ENCODE data around the gene LSM4. TPM values are rescaled to one million over a fixed set of nuclear protein-coding genes. Genes with fewer than 3 reads are reported as not detected.

The LSM4 gene
- total and polyA plus RNA-seq, 2 of the 4 experiments (the other 2 are of a cell fraction), result 44.8 to 118 TPM

DNA sequence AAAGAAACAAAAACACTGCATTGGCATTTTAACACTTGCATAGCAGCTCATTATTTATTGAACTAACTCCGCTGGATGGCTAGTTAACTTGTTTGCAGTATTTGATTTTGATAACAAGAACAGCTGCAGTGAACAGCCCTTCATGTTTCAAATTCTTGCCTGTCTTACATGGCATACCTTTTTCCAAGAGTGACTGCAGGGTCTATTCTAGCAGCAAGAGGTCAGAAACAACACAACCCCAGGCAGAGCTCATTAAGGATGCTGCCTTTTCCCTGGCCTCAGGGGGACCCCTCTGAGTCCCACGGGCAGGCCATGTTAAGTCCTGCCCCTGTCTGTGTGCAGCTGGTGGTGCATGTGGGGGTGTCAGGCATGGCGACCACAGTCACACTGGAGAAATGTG is 34.2 kb upstream of the LSM4 start:
- POLR2A ChIA-PET (ENCODE audit: unreplicated experiment), result no interaction called here
- no peaks in the 10 kb centered on the region for H3K27me3 ChIP-seq (ENCODE audit: control insufficient read depth, insufficient read depth, low read length)
- dilution Hi-C loops (cut with HindIII; ENCODE audit: low sequenced_read_pairs, unreplicated experiment) (no loop called here), in situ Hi-C loops (cut with MboI; ENCODE audit: low sequenced_read_pairs) (no loop called here), intact Hi-C loops (cut with micrococcal nuclease) (no loop called here)
- no peak overlapping the region for H3K4me3 ChIP-seq (ENCODE audit: insufficient read depth, low read depth, low read length)
- no peaks in the 10 kb centered on the region for H4K20me1 ChIP-seq (ENCODE audit: insufficient read depth, low read length)
- H3K9me3 ChIP-seq (ENCODE audit: control insufficient read depth, insufficient read depth, low read length), result peaks cover 9% of the 10 kb centered on the region
- no peak overlapping the region for H3K4ac ChIP-seq (ENCODE audit: low read depth, low read length)
- no peak overlapping the region for H3K23ac ChIP-seq (ENCODE audit: low read depth, low read length)
- peak overlapping the region; percentile 73 for H2AK9ac ChIP-seq (replicated peaks; ENCODE audit: low read depth, low read length, poor library complexity)
- DNase-seq (no peak), ATAC-seq (ENCODE audit: low read depth) (no peak)
- H3K4me1 ChIP-seq (ENCODE audit: control insufficient read depth, insufficient read depth, low read length), result no peaks in the 10 kb centered on the region
- no peak overlapping the region for H3K14ac ChIP-seq (replicated peaks; ENCODE audit: low read depth, low read length)
- H3K18ac ChIP-seq (ENCODE audit: low read depth, low read length), result no peak overlapping the region
- H2BK120ac ChIP-seq (ENCODE audit: low read depth, low read length), result no peak overlapping the region
- no peak overlapping the region for H3K27ac ChIP-seq (ENCODE audit: insufficient read depth, low read length)
- H4K8ac ChIP-seq (ENCODE audit: low read depth in 2 of 2, low read length in 2 of 2), result no peak overlapping the region
- no peak overlapping the region for H2BK5ac ChIP-seq (ENCODE audit: low read depth, low read length, poor library complexity, severe bottlenecking)
- H2AK5ac ChIP-seq (ENCODE audit: low read depth, low read length), result no peak overlapping the region
- H3K9ac ChIP-seq (ENCODE audit: low read depth, low read length), result no peak overlapping the region
- no TSS peak for BruUV-seq (replicated peaks)
- no peak overlapping the region for H2BK20ac ChIP-seq (ENCODE audit: low read depth, low read length)
- H3K56ac ChIP-seq (ENCODE audit: extremely low read depth, insufficient read depth, low read length), result no peak overlapping the region
- TF ChIP-seq FOS (IDR thresholded peaks at IDR 0.05; ENCODE audit: low read depth, low read length) (no peak), MAZ (IDR thresholded peaks at IDR 0.05; ENCODE audit: borderline replicate concordance, low read depth, low read length) (no peak), RFX5 (IDR thresholded peaks at IDR 0.05; ENCODE audit: low read depth, low read length) (no peak), NFE2L2 (IDR thresholded peaks at IDR 0.05; ENCODE audit: low read depth, low read length) (no peak), CHD1 (IDR thresholded peaks at IDR 0.05; ENCODE audit: low read depth, low read length) (no peak), CEBPB (IDR thresholded peaks at IDR 0.05; ENCODE audit: low read depth, low read length) (no peak), SMC3 (IDR thresholded peaks at IDR 0.05; ENCODE audit: low read depth, low read length) (no peak), MAFK (IDR thresholded peaks at IDR 0.05; ENCODE audit: low read depth, low read length) (no peak), RAD21 (IDR thresholded peaks at IDR 0.05; ENCODE audit: low read length) (no peak), BHLHE40 (IDR thresholded peaks at IDR 0.05; ENCODE audit: low read depth, low read length) (no peak), MXI1 (IDR thresholded peaks at IDR 0.05; ENCODE audit: borderline replicate concordance, low read depth, low read length) (no peak), RCOR1 (IDR thresholded peaks at IDR 0.05; ENCODE audit: insufficient replicate concordance, low read length) (no peak), POLR2A (IDR thresholded peaks at IDR 0.05; ENCODE audit: low read depth, low read length) (no peak)
- TF ChIP-seq, protein P1, sequence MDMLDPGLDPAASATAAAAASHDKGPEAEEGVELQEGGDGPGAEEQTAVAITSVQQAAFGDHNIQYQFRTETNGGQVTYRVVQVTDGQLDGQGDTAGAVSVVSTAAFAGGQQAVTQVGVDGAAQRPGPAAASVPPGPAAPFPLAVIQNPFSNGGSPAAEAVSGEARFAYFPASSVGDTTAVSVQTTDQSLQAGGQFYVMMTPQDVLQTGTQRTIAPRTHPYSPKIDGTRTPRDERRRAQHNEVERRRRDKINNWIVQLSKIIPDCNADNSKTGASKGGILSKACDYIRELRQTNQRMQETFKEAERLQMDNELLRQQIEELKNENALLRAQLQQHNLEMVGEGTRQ (IDR thresholded peaks at IDR 0.05; ENCODE audit: low read depth, low read length), result no peak
- TF ChIP-seq, protein P2, sequence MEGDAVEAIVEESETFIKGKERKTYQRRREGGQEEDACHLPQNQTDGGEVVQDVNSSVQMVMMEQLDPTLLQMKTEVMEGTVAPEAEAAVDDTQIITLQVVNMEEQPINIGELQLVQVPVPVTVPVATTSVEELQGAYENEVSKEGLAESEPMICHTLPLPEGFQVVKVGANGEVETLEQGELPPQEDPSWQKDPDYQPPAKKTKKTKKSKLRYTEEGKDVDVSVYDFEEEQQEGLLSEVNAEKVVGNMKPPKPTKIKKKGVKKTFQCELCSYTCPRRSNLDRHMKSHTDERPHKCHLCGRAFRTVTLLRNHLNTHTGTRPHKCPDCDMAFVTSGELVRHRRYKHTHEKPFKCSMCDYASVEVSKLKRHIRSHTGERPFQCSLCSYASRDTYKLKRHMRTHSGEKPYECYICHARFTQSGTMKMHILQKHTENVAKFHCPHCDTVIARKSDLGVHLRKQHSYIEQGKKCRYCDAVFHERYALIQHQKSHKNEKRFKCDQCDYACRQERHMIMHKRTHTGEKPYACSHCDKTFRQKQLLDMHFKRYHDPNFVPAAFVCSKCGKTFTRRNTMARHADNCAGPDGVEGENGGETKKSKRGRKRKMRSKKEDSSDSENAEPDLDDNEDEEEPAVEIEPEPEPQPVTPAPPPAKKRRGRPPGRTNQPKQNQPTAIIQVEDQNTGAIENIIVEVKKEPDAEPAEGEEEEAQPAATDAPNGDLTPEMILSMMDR (conservative IDR thresholded peaks at IDR 0.05; ENCODE audit: low read depth, low read length), result no peak
- TF ChIP-seq, protein P3, sequence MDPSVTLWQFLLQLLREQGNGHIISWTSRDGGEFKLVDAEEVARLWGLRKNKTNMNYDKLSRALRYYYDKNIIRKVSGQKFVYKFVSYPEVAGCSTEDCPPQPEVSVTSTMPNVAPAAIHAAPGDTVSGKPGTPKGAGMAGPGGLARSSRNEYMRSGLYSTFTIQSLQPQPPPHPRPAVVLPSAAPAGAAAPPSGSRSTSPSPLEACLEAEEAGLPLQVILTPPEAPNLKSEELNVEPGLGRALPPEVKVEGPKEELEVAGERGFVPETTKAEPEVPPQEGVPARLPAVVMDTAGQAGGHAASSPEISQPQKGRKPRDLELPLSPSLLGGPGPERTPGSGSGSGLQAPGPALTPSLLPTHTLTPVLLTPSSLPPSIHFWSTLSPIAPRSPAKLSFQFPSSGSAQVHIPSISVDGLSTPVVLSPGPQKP (IDR thresholded peaks at IDR 0.05; ENCODE audit: borderline replicate concordance, low read depth, low read length), result no peak
- peaks cover 0 to 4% of the 10 kb centered on the region in 2 experiments; a peak in 1 of 4 replicates for H3K79me1 ChIP-seq (ENCODE audit: low read depth in 1 of 2, low read length in 2 of 2)
- no peak overlapping the region for H4K5ac ChIP-seq (ENCODE audit: low read depth, low read length)
- CTCF ChIA-PET, result no interaction called here
- H4K91ac ChIP-seq (ENCODE audit: insufficient read depth, low read depth, low read length), result no peak overlapping the region
- H3K36me3 ChIP-seq (ENCODE audit: control insufficient read depth, insufficient read depth, low read length), result peaks cover 34% of the 10 kb centered on the region
- H2BK15ac ChIP-seq (ENCODE audit: low read depth, low read length), result no peak overlapping the region
- no peak overlapping the region for H2AFZ ChIP-seq (replicated peaks; ENCODE audit: low read length, poor library complexity)
- peaks cover 3% of the 10 kb centered on the region; the same call in 1 of the 2 replicates for H3K9me1 ChIP-seq (ENCODE audit: insufficient read depth, low read length)
- 100% methylated on average over 1 of the region's 3 CpGs; no CpG with 5 or more reads in 1 of the 2 experiments for WGBS, 2 experiments (ENCODE audit: extremely low coverage in 2 of 2, insufficient read length in 1 of 2)
- H3K4me2 ChIP-seq (ENCODE audit: low read depth, low read length), result no peak overlapping the region

Data from IMR-90 (cell line).